ENCODE data around the gene SIM1.

GRCh38 chr6:100506651-100507050 lies 41.9 kb upstream of the SIM1 start:
- TF ChIP-seq CTCF (conservative IDR thresholded peaks at IDR 0.05; ENCODE audit: low read length) (no peak), EZH2phosphoT487 (IDR thresholded peaks at IDR 0.05; ENCODE audit: borderline replicate concordance) (no peak)
